Measurements from ENCODE around the gene ATP6V0C. TPM values are rescaled to one million over a fixed set of nuclear protein-coding genes. Genes with fewer than 3 reads are reported as not detected.
A peak's percentile ranks its signal among the peaks of the same experiment; 100 is the strongest.

ATP6V0C gene
- total and polyA plus RNA-seq, 4 donors = 17.6 to 132 (median 60.6) TPM

DNA sequence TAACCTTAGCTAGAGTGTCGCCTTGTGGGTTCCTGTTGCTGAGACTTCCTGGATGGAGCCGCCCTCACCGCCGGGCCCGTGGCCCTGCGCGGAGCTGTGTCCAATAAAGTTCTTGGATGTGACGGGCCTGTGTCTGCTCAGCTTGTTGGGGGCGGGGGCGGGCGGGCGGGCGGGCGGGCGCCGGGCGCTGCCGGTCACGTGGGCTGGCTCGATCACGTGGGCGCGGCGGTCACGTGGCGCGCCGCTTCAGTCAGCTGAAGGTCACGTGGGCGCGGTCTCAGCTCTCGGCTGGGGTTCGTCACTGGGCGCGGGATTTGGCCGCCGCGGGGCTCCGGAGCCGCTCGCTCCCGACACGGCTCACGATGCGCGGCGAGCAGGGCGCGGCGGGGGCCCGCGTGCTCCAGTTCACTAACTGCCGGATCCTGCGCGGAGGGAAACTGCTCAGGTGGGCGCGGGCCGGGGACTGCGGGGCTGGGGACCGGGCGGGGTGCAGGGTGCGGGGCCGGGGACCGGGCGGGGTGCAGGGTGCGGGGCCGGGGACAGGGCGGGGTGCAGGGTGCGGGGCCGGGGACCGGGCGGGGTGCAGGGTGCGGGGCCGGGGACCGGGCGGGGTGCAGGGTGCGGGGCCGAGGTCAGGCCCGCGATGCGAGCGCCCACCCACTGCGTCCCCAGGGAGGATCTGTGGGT is 6.5 kb downstream of the ATP6V0C start, which contains the start of gene AMDHD2:
TSS of gene AMDHD2 (plus strand) at position 275 of the 687 bp plus-strand sequence. CDS start at position 363, 88 bp downstream.
- peak within 1 kb of the TSS; percentile 28 to 56 for H3K27ac ChIP-seq (ENCODE audit: low read depth in 1 of 2, low read length in 2 of 2)
- peaks cover 0 to 2% (median 2%) of the 10 kb centered on the region in 4 donors for H3K36me3 ChIP-seq (ENCODE audit: control insufficient read depth in 4 of 4, insufficient read depth in 3 of 4, low read depth in 1 of 4, low read length in 3 of 4)
- peak within 1 kb of the TSS in 1 of 2 donors; percentile 7 for H3K9ac ChIP-seq (ENCODE audit: low read depth in 1 of 2, low read length in 2 of 2)
- H3K4me3 ChIP-seq (ENCODE audit: low read depth in 1 of 3, low read length in 3 of 3) = peak within 1 kb of the TSS; percentile 61 to 67 (median 63)
- no peaks in the 10 kb centered on the region for H3K27me3 ChIP-seq (ENCODE audit: control insufficient read depth in 4 of 4, insufficient read depth in 4 of 4, low read length in 3 of 4)
- no peaks in the 10 kb centered on the region for H3K9me3 ChIP-seq (ENCODE audit: control insufficient read depth in 4 of 4, low read length in 3 of 4)
- TF ChIP-seq YY1 (IDR thresholded peaks at IDR 0.05) = peak; percentile 18
- TF ChIP-seq EGR1 (IDR thresholded peaks at IDR 0.05; ENCODE audit: low read depth in 2 of 2) = no peak
- peaks cover 33 to 81% (median 75%) of the 10 kb centered on the region in 4 donors for H3K4me1 ChIP-seq (ENCODE audit: control insufficient read depth in 4 of 4, insufficient read depth in 4 of 4, low read length in 3 of 4)
- under 1% methylated on average over 83 of the region's 83 CpGs for WGBS
- peak; percentile 94 for DNase-seq (ENCODE audit: low spot score)

DNA sequence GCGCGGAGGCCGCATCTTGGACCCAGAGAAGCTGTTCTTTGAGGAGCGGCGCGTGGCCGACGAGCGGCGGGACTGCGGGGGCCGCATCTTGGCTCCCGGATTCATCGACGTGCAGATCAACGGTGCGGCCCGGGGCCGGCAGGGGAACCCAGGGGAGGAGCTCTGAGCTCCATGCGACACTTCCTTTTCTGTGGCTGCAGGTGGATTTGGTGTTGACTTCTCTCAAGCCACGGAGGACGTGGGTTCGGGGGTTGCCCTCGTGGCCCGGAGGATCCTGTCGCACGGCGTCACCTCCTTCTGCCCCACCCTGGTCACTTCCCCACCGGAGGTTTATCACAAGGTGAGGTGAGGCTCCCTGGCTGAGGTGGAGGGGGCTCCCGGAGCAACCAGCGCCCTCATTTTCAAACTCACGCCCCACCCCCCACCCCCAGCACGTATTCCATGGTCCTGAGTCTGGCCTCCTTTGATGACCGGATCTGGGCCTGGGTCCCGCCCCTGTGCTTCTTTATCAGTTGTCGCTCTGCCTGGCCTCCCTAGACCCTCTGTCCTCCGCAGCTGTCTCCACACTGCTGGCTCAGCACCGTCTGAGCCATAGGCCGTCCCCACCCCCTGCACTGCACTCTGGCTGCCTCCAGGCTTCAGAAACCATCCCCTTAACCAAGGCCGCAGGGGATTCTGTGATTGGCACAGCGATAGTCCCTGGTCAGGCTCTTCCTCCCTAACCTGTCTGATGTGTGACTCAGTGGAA is 7.2 kb downstream of the ATP6V0C start:
- H3K9me3 ChIP-seq (ENCODE audit: control insufficient read depth in 4 of 4, low read length in 3 of 4) = no peaks in the 10 kb centered on the region
- H3K4me3 ChIP-seq (ENCODE audit: low read depth in 1 of 3, low read length in 3 of 3) = peak overlapping the region; percentile 51 to 67 (median 61)
- H3K36me3 ChIP-seq (ENCODE audit: control insufficient read depth in 4 of 4, insufficient read depth in 3 of 4, low read depth in 1 of 4, low read length in 3 of 4) = peaks cover 0 to 2% (median 2%) of the 10 kb centered on the region in 4 donors
- peak overlapping the region in 1 of 2 donors; percentile 7 for H3K9ac ChIP-seq (ENCODE audit: low read depth in 1 of 2, low read length in 2 of 2)
- WGBS = 14% methylated on average over 41 of the region's 41 CpGs
- no peaks in the 10 kb centered on the region for H3K27me3 ChIP-seq (ENCODE audit: control insufficient read depth in 4 of 4, insufficient read depth in 4 of 4, low read length in 3 of 4)
- peaks cover 32 to 76% (median 69%) of the 10 kb centered on the region in 4 donors for H3K4me1 ChIP-seq (ENCODE audit: control insufficient read depth in 4 of 4, insufficient read depth in 4 of 4, low read length in 3 of 4)
- no peak for DNase-seq (ENCODE audit: low spot score)
- TF ChIP-seq, protein P1, sequence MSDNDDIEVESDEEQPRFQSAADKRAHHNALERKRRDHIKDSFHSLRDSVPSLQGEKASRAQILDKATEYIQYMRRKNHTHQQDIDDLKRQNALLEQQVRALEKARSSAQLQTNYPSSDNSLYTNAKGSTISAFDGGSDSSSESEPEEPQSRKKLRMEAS (IDR thresholded peaks at IDR 0.05) = no peak
- TF ChIP-seq SP1 (IDR thresholded peaks at IDR 0.05) = no peak
- TF ChIP-seq, protein P2, sequence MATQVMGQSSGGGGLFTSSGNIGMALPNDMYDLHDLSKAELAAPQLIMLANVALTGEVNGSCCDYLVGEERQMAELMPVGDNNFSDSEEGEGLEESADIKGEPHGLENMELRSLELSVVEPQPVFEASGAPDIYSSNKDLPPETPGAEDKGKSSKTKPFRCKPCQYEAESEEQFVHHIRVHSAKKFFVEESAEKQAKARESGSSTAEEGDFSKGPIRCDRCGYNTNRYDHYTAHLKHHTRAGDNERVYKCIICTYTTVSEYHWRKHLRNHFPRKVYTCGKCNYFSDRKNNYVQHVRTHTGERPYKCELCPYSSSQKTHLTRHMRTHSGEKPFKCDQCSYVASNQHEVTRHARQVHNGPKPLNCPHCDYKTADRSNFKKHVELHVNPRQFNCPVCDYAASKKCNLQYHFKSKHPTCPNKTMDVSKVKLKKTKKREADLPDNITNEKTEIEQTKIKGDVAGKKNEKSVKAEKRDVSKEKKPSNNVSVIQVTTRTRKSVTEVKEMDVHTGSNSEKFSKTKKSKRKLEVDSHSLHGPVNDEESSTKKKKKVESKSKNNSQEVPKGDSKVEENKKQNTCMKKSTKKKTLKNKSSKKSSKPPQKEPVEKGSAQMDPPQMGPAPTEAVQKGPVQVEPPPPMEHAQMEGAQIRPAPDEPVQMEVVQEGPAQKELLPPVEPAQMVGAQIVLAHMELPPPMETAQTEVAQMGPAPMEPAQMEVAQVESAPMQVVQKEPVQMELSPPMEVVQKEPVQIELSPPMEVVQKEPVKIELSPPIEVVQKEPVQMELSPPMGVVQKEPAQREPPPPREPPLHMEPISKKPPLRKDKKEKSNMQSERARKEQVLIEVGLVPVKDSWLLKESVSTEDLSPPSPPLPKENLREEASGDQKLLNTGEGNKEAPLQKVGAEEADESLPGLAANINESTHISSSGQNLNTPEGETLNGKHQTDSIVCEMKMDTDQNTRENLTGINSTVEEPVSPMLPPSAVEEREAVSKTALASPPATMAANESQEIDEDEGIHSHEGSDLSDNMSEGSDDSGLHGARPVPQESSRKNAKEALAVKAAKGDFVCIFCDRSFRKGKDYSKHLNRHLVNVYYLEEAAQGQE (IDR thresholded peaks at IDR 0.05) = no peak
- no peak for TF ChIP-seq RXRA (IDR thresholded peaks at IDR 0.05)
- TF ChIP-seq, protein P3, sequence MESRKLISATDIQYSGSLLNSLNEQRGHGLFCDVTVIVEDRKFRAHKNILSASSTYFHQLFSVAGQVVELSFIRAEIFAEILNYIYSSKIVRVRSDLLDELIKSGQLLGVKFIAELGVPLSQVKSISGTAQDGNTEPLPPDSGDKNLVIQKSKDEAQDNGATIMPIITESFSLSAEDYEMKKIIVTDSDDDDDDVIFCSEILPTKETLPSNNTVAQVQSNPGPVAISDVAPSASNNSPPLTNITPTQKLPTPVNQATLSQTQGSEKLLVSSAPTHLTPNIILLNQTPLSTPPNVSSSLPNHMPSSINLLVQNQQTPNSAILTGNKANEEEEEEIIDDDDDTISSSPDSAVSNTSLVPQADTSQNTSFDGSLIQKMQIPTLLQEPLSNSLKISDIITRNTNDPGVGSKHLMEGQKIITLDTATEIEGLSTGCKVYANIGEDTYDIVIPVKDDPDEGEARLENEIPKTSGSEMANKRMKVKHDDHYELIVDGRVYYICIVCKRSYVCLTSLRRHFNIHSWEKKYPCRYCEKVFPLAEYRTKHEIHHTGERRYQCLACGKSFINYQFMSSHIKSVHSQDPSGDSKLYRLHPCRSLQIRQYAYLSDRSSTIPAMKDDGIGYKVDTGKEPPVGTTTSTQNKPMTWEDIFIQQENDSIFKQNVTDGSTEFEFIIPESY (IDR thresholded peaks at IDR 0.05) = no peak
- TF ChIP-seq TAF1 (conservative IDR thresholded peaks at IDR 0.05) = no peak
- no peak for TF ChIP-seq GABPA (IDR thresholded peaks at IDR 0.05 in 1 of 2, conservative IDR thresholded peaks at IDR 0.05 in 1 of 2)
- no peak for TF ChIP-seq HNF4A (conservative IDR thresholded peaks at IDR 0.05)
- TF ChIP-seq, protein P4, sequence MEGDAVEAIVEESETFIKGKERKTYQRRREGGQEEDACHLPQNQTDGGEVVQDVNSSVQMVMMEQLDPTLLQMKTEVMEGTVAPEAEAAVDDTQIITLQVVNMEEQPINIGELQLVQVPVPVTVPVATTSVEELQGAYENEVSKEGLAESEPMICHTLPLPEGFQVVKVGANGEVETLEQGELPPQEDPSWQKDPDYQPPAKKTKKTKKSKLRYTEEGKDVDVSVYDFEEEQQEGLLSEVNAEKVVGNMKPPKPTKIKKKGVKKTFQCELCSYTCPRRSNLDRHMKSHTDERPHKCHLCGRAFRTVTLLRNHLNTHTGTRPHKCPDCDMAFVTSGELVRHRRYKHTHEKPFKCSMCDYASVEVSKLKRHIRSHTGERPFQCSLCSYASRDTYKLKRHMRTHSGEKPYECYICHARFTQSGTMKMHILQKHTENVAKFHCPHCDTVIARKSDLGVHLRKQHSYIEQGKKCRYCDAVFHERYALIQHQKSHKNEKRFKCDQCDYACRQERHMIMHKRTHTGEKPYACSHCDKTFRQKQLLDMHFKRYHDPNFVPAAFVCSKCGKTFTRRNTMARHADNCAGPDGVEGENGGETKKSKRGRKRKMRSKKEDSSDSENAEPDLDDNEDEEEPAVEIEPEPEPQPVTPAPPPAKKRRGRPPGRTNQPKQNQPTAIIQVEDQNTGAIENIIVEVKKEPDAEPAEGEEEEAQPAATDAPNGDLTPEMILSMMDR (IDR thresholded peaks at IDR 0.05; ENCODE audit: low read depth, low read length, missing input control) = no peak
- no peak for TF ChIP-seq EGR1 (IDR thresholded peaks at IDR 0.05; ENCODE audit: low read depth in 2 of 2)
- no peak for TF ChIP-seq FOXA2 (IDR thresholded peaks at IDR 0.05)
- TF ChIP-seq, protein P5, sequence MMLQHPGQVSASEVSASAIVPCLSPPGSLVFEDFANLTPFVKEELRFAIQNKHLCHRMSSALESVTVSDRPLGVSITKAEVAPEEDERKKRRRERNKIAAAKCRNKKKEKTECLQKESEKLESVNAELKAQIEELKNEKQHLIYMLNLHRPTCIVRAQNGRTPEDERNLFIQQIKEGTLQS (IDR thresholded peaks at IDR 0.05) = no peak
- TF ChIP-seq RAD21 (IDR thresholded peaks at IDR 0.05) = no peak
- no peak for TF ChIP-seq JUND (IDR thresholded peaks at IDR 0.05)
- TF ChIP-seq NR2F2 (IDR thresholded peaks at IDR 0.05) = no peak
- TF ChIP-seq FOXA1 (IDR thresholded peaks at IDR 0.05) = no peak
- no peak for TF ChIP-seq HNF4G (IDR thresholded peaks at IDR 0.05)
- TF ChIP-seq YY1 (IDR thresholded peaks at IDR 0.05) = no peak
- no peak overlapping the region for H3K27ac ChIP-seq (ENCODE audit: low read depth in 1 of 2, low read length in 2 of 2)

Measured in liver (tissue), 9 donors.